ENCODE measurements around the gene KPNB1.

DNA sequence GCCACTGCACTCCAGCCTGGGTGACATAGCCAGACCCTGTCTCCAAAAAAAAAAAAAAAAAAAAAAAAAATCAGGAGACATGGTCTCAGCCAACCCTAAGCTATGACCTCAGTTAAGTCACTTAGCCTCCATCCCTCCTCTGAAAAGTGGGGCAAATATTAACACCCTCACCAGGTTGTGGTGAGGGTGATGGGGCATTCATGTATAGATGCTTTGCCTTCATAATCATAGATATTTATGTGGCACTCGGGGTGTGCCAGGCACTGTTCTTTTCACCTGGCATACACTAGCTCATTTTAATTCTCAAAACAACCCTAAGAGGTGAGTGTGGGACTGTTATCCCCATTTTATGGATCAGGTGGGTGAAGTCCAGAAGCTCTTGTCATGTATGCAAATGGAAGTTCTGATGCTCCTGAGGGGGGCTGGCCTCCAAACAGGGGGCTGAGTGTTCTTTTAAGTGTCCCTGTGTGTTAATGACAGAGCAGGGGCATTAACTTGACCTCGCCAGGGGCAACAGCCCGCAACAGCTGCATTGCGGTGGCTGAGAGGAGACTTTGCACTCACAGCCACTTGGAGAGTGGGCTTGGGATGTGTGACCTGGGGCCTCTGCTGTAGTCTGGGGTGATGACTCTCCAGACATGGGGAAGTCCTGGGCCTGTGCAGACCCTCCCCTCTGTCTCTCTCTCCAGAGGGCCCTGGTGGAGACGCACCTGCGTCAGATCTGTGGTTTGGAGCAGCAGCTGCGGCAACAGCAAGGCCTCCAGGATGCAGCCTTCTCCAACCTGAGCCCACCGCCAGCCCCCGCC, 48.4 kb downstream of the KPNB1 start:
- TF ChIP-seq POLR2A (IDR thresholded peaks at IDR 0.05) (no peak), CTCF (IDR thresholded peaks at IDR 0.05) (no peak)
